ENCODE results near the gene LSM4.

DNA sequence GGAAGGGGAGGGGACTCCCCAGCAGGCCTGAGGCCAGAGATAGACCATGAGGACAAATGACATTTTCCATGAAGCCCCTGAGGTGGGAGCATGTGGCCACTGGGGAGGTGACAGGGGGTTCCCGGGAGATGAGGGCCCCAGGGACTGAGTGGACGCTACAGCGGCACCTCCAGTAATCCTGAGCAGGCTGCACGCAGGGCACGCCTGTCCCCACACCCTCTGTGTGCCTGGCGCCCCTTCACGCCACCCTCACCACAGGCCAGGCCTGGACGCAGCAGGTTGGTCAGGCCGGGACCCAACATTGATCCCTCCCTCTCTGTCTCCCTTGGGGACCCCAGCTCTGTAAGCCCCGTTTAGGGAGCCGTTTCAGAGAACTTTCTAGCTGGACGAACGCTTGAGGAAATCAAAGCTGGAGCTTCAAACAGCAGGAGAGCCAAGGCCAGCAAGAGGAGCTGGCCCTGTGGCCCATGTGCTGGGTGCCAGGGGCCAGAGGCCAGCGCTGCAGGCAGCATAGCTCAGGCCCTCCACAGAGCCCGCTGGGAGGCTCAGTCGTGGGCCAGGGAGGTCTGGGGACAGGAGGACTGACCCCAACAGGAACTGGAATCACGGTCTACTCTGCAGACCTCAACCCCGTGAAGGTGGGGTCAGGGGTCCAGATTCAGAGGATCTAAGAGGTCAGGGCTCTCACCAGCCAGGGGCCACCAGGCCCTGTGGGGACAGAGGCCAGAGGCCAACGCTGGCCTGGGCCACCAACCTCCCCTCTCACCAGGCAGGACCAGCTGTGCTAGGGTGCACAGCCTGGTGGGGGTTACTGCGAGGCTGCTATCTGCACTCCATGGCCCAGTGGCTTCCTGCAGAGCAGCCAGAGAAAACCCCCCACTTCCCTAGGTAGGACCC lies 14.6 kb downstream of the LSM4 start:
- no peak for TF ChIP-seq POLR2A (IDR thresholded peaks at IDR 0.05)
- TF ChIP-seq, protein P1, sequence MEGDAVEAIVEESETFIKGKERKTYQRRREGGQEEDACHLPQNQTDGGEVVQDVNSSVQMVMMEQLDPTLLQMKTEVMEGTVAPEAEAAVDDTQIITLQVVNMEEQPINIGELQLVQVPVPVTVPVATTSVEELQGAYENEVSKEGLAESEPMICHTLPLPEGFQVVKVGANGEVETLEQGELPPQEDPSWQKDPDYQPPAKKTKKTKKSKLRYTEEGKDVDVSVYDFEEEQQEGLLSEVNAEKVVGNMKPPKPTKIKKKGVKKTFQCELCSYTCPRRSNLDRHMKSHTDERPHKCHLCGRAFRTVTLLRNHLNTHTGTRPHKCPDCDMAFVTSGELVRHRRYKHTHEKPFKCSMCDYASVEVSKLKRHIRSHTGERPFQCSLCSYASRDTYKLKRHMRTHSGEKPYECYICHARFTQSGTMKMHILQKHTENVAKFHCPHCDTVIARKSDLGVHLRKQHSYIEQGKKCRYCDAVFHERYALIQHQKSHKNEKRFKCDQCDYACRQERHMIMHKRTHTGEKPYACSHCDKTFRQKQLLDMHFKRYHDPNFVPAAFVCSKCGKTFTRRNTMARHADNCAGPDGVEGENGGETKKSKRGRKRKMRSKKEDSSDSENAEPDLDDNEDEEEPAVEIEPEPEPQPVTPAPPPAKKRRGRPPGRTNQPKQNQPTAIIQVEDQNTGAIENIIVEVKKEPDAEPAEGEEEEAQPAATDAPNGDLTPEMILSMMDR (IDR thresholded peaks at IDR 0.05), result no peak
- TF ChIP-seq POLR2AphosphoS5 (IDR thresholded peaks at IDR 0.05), result no peak
